Lower leg skin (tissue), 3 donors: ENCODE results near the gene ASPSCR1.

Experiments
- POLR2A ChIP-seq, 2 donors: fragments of 450-650 bp; IDR thresholded peaks; one replicate each; pipeline ENCODE4 v1.6.1; 2016 to 2017; ENCODE audit warnings: antibody characterized with exemption in 2 of 2, mild to moderate bottlenecking in 1 of 2, moderate library complexity in 1 of 2
- TF ChIP-seq, protein P1 (sequence below), 3 donors: fragments of 450-650 bp; IDR thresholded peaks; one replicate each; pipeline ENCODE4 v1.5.1; 2016; ENCODE audit warnings: antibody characterized with exemption in 3 of 3, mild to moderate bottlenecking in 3 of 3, moderate library complexity in 2 of 3

DNA sequence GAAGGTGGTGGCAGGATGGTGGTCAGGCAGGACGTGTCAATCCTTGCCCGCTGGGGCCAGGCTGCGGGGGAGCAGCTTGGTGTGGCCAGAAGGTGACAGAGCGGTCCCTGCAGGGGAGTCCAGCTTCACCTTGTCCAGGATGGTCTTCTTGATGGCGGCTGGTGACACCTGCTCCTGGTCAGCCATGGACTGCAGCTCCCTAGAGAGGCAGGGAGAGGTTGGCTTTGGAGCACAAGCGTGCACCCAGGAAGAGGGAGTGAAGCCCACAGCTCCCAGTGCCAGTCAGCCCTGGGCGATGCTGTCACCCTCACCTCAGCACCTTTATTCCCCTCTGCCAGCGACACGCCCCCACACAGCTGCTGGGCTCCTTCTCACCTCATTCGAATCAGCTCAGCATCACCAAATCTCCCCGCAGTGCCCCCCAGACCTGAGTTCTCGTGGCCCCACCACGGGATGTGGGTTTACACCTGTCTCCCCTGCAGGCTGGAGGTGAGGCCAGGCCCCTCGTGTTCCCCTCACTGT is 44.2 kb upstream of the ASPSCR1 start:
- no peak for TF ChIP-seq POLR2A (IDR thresholded peaks at IDR 0.05)
- TF ChIP-seq, protein P1, sequence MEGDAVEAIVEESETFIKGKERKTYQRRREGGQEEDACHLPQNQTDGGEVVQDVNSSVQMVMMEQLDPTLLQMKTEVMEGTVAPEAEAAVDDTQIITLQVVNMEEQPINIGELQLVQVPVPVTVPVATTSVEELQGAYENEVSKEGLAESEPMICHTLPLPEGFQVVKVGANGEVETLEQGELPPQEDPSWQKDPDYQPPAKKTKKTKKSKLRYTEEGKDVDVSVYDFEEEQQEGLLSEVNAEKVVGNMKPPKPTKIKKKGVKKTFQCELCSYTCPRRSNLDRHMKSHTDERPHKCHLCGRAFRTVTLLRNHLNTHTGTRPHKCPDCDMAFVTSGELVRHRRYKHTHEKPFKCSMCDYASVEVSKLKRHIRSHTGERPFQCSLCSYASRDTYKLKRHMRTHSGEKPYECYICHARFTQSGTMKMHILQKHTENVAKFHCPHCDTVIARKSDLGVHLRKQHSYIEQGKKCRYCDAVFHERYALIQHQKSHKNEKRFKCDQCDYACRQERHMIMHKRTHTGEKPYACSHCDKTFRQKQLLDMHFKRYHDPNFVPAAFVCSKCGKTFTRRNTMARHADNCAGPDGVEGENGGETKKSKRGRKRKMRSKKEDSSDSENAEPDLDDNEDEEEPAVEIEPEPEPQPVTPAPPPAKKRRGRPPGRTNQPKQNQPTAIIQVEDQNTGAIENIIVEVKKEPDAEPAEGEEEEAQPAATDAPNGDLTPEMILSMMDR (IDR thresholded peaks at IDR 0.05): no peak
